Thyroid gland (tissue), 4 donors: ENCODE measurements around the gene CYP4F12. TPM values are rescaled to one million over a fixed set of nuclear protein-coding genes. Genes with fewer than 3 reads are reported as not detected.
"Not testable (repeated sequence)": the region's sequence is repeated elsewhere in the genome, so short reads cannot be mapped to it uniquely, and the experiment has no call there.

Experiments
- DNase-seq, 2 donors: peaks; one replicate each; pipeline ENCODE4 v3.0.0-alpha.2; 2019
- H3K27ac ChIP-seq, 3 donors: fragments of 200-600 bp; sonication (generic); 1 replicate in 2 of 3; 2 replicates in 1 of 3; pipeline ENCODE4 v1.5.1; 2016 to 2019; ENCODE audit warnings: mild to moderate bottlenecking in 1 of 3, moderate library complexity in 1 of 3
- H3K27me3 ChIP-seq: fragments of 200-600 bp; sonication (generic); one replicate; pipeline ENCODE4 v1.5.1; 2019
- H3K36me3 ChIP-seq, 2 donors: fragments of 200-600 bp; sonication (generic); one replicate each; pipeline ENCODE4 v1.5.1; 2016 to 2019
- H3K4me1 ChIP-seq, 2 donors: fragments of 200-600 bp; sonication (generic); one replicate each; pipeline ENCODE4 v1.5.1; 2017 to 2019
- H3K4me3 ChIP-seq, 3 donors: fragments of 200-600 bp; sonication (generic); replicated peaks in 1 of 3; 1 replicate in 2 of 3; 2 replicates in 1 of 3; pipeline ENCODE4 v1.5.1; 2016; ENCODE audit warnings: mild to moderate bottlenecking in 1 of 3
- H3K9me3 ChIP-seq: fragments of 200-600 bp; sonication (generic); one replicate; pipeline ENCODE4 v1.5.1; 2017
- CTCF ChIP-seq, 6 experiments: fragments of 200-600 bp in 3 of 6; fragments of 450-650 bp in 3 of 6; sonication (generic) in 3 of 6; IDR thresholded peaks; one replicate each; pipeline ENCODE4 v1.5.1; 2016 to 2019; ENCODE audit warnings: antibody characterized with exemption in 6 of 6, mild to moderate bottlenecking in 2 of 6, inconsistent platforms in 1 of 6, moderate library complexity in 1 of 6
- POLR2A ChIP-seq, 2 donors: fragments of 450-650 bp; IDR thresholded peaks; one replicate each; pipeline ENCODE4 v1.6.1; 2017; ENCODE audit warnings: antibody characterized with exemption in 2 of 2, mild to moderate bottlenecking in 2 of 2, moderate library complexity in 1 of 2
- WGBS, 2 donors: methylation state at CpG; one replicate each; pipeline ENCODE4 v1.1.5; 2017; 5-methylcytosine and 5-hydroxymethylcytosine counted together
- intact Hi-C: fragments of 100-400 bp; cut with DNase I; formaldehyde crosslinking; loops from one replicate; pipeline ENCODE4 v1.15.1; 2023
- total RNA-seq, 4 donors: library from RNA; depleted of rRNA; stranded (reverse); fragments of >200 nt; gene quantifications; one replicate each; pipeline ENCODE4 v1.2.3, GENCODE V29; 2016

The CYP4F12 gene
- total RNA-seq, 4 donors from 2014 or later, result 1.9 to 4.6 (median 3.2) TPM

- Histone ChIP-seq H3K9me3 (no peaks in the 10 kb centered on the region), H3K36me3 (no peaks in the 10 kb centered on the region), H3K4me3 (no peak overlapping the region), H3K4me1 (peaks cover 0 to 6% of the 10 kb centered on the region in 2 donors), H3K27ac (no peak overlapping the region), H3K27me3 (no peaks in the 10 kb centered on the region)
- DNase-seq, result no peak
- TF ChIP-seq CTCF (IDR thresholded peaks at IDR 0.05) (no peak), POLR2A (IDR thresholded peaks at IDR 0.05) (no peak)
- intact Hi-C loops, result no loop called here
- WGBS, 2 donors, result 25 to 38% methylated on average over 9 of the region's 9 CpGs
Observed at GRCh38 chr19:15673176-15673654, 328 bp downstream of the CYP4F12 start.

DNA sequence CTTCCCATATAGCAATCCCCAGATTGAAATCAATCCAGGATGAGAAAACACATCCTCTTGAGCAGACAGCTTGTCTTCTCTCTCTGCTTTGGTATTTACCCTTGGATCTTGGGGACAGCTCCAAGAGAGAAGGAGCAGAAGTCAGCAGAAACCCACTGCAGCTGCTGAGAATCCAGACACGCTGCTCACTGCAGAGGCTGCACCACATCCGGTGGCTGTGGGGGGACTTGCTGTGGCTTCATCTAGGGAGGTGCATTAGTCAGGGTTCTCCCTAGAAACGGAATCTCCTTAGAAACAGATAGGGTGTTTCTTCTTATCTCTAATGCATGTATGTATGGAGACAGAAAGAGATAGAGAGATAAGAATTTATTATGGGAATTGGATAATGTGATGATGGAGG is 2.7 kb downstream of the CYP4F12 start:
- DNase-seq, result no peak
- Histone ChIP-seq H3K4me1 (peaks cover 0 to 6% of the 10 kb centered on the region in 2 donors), H3K27ac (no peak overlapping the region), H3K36me3 (no peaks in the 10 kb centered on the region), H3K27me3 (no peaks in the 10 kb centered on the region), H3K9me3 (no peaks in the 10 kb centered on the region), H3K4me3 (no peak overlapping the region)
- no peak for TF ChIP-seq POLR2A (IDR thresholded peaks at IDR 0.05)
- no peak for TF ChIP-seq CTCF (IDR thresholded peaks at IDR 0.05)
- 52 to 57% methylated on average over 3 of the region's 3 CpGs for WGBS, 2 donors
- intact Hi-C loops, result no loop called here

- no peak overlapping the region for H3K27ac ChIP-seq
- intact Hi-C loops, result no loop called here
- no peaks in the 10 kb centered on the region for H3K4me1 ChIP-seq
- DNase-seq, result no peak
- H3K27me3 ChIP-seq, result no peaks in the 10 kb centered on the region
- TF ChIP-seq CTCF (IDR thresholded peaks at IDR 0.05) (no peak), POLR2A (IDR thresholded peaks at IDR 0.05) (no peak)
- 17% methylated on average over 4 of the region's 4 CpGs for WGBS, 2 donors
- no peaks in the 10 kb centered on the region for H3K9me3 ChIP-seq
- H3K36me3 ChIP-seq, result no peaks in the 10 kb centered on the region
- H3K4me3 ChIP-seq, result no peak overlapping the region
Observed at GRCh38 chr19:15679089-15679488, 6.2 kb downstream of the CYP4F12 start.

- 49 to 56% methylated on average over 3 to 4 of the region's 4 CpGs for WGBS, 2 donors
Observed at GRCh38 chr19:15679865-15680264, 7.0 kb downstream of the CYP4F12 start.

DNA sequence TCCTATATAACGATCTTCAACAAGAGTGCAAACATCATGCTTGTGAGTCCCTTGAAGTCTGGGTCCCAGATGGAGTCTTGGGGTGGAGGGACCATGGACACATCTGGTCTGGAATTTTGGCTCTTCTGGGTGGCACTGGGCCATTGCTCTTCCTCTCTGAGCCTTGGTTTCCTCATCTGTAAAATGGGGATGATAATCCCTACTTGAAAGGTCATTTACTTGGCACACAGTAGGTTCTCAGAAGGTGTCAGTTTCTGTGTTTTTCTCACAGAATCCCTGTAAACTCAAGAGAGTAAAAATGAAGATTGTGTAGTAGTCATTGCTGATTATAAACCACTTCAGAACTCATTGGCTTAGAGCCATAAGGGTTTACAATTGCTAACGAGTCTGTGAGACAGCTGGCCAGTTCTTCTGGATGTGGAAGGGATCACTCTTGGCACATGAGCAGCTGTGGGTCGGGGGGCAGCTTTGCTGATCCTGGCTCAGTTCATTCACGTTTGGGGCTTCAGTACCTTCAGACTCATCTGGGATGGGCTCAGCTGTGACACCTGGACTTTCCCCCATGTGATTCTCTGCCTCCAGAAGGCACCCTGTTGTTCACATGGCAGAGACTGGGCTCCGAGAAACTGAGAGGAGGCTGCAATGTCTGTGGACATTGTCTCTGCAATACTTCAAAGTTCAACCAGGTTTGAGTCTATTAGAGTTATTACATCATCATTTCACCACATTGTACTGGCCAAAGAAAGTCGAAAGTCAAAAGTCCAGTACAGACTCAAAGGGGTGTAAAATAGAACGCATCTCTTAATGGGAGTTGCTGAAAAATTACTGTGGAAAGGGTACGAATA is 7.8 kb downstream of the CYP4F12 start:
- H3K27ac ChIP-seq, result no peak overlapping the region
- TF ChIP-seq POLR2A (IDR thresholded peaks at IDR 0.05), result no peak
- TF ChIP-seq CTCF (IDR thresholded peaks at IDR 0.05), result no peak
- H3K9me3 ChIP-seq, result no peaks in the 10 kb centered on the region
- WGBS, 2 donors, result 54 to 57% methylated on average over 8 of the region's 8 CpGs
- H3K36me3 ChIP-seq, result no peaks in the 10 kb centered on the region
- DNase-seq, result no peak
- no peaks in the 10 kb centered on the region for H3K4me1 ChIP-seq
- H3K4me3 ChIP-seq, result no peak overlapping the region
- intact Hi-C loops, result no loop called here
- no peaks in the 10 kb centered on the region for H3K27me3 ChIP-seq

More at GRCh38 chr19:15679865-15680264, 7.0 kb downstream of the CYP4F12 start:
- DNase-seq, intact Hi-C loops, H3K9me3 ChIP-seq, H3K36me3 ChIP-seq, H3K4me3 ChIP-seq, H3K27ac ChIP-seq, H3K27me3 ChIP-seq, H3K4me1 ChIP-seq: not testable (repeated sequence)
